IPS DF 6.9 (cell line): ENCODE results near the gene ASXL1.

Experiments
- DNase-seq: peaks from one replicate; pipeline ENCODE4 v3.0.0-alpha.2; 2013; ENCODE audit warnings: low read depth, low spot score
- H3K27ac ChIP-seq: one replicate; pipeline ENCODE4 v1.5.1; 2013; ENCODE audit warnings: low read length, control low read depth
- H3K27me3 ChIP-seq: 2 replicates; pipeline ENCODE4 v1.6.1; 2013; ENCODE audit warnings: mild to moderate bottlenecking, low read length; ENCODE audit not compliant: control insufficient read depth, insufficient read depth
- H3K36me3 ChIP-seq: 2 replicates; pipeline ENCODE4 v1.6.1; 2013; ENCODE audit warnings: low read length; ENCODE audit not compliant: control insufficient read depth, insufficient read depth
- H3K4me1 ChIP-seq: 2 replicates; pipeline ENCODE4 v1.6.1; 2013; ENCODE audit warnings: low read length; ENCODE audit not compliant: control insufficient read depth, insufficient read depth
- H3K4me3 ChIP-seq: 2 replicates; pipeline ENCODE4 v1.5.1; 2013; ENCODE audit warnings: mild to moderate bottlenecking, low read length
- H3K9me3 ChIP-seq: 2 replicates; pipeline ENCODE4 v1.6.1; 2013; ENCODE audit warnings: low read length, inconsistent platforms; ENCODE audit not compliant: control insufficient read depth, insufficient read depth
- WGBS: extraction: QIAGEN DNeasy Blood & Tissue Kit; methylation state at CpG from one replicate; pipeline ENCODE4 v1.1.7; 2013; ENCODE audit warnings: mixed read lengths, missing lambda C conversion rate; ENCODE audit not compliant: insufficient read length, insufficient coverage; 5-methylcytosine and 5-hydroxymethylcytosine counted together

The ASXL1 gene

DNA sequence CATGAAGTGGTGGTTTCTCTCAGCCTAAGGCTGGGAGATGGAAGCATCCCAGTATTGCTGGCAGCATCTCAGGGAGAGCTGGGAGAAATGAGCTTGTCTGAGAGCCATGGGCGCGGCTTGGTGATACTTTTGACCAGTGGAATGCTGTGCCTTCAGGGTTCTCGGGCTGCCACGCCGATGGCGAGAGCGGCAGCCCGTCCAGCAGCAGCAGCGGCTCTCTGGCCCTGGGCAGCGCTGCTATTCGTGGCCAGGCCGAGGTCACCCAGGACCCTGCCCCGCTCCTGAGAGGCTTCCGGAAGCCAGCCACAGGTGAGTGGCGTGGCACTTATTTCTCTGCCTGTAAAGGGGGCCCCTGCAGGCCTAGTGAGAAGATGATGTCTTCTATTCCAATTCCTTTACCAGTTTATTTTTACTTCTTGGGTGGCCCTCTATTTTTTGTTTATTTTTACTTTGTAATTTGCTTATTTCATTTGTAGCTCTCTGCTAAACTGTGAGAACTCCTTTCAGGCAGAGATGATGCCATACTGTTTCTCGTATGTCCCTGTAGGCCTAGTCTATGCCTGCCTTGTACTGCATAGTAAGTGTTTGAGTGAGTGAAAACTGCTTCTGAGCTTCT lies 71.7 kb downstream of the ASXL1 start:
- peaks cover 6% of the 10 kb centered on the region; the same call in 1 of the 2 replicates for H3K36me3 ChIP-seq
- no peak overlapping the region for H3K4me3 ChIP-seq
- no peak overlapping the region for H3K27ac ChIP-seq
- no peaks in the 10 kb centered on the region for H3K4me1 ChIP-seq
- H3K9me3 ChIP-seq = no peaks in the 10 kb centered on the region
- WGBS = no CpG with 5 or more reads among the region's 16 CpGs
- no peak for DNase-seq
- H3K27me3 ChIP-seq = no peaks in the 10 kb centered on the region

GRCh38 chr20:32431457-32431856 lies 73.3 kb downstream of the ASXL1 start:
- no peak overlapping the region for H3K27ac ChIP-seq
- H3K4me3 ChIP-seq = no peak overlapping the region
- no peaks in the 10 kb centered on the region for H3K4me1 ChIP-seq
- no peak for DNase-seq
- whole genome bisulfite sequencing = no CpG with 5 or more reads among the region's 12 CpGs
- no peaks in the 10 kb centered on the region for H3K27me3 ChIP-seq
- no peaks in the 10 kb centered on the region for H3K9me3 ChIP-seq
- peaks cover 9% of the 10 kb centered on the region; the same call in 1 of the 2 replicates for H3K36me3 ChIP-seq

DNA sequence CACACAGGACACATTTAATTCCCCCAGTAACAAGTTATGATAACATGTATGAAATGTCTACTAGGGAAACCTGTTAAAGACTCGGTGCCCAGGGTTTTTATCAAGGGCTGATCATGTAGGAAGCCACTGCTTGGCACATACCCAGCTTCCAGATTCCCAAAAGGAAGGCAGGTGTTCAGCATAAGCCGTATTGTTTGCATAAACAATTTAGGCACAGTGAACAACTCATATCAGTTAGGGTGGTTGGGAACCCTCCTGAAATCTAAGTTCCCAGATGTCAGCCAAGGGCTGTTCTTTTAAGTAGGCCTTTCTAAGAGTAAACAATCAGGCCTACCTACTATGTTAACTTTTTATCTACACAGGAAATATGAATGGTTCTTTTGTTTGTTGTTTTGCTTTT lies 74.1 kb downstream of the ASXL1 start:
- H3K27me3 ChIP-seq = no peaks in the 10 kb centered on the region
- no peaks in the 10 kb centered on the region for H3K4me1 ChIP-seq
- no peak overlapping the region for H3K27ac ChIP-seq
- no peak overlapping the region for H3K4me3 ChIP-seq
- no peak for DNase-seq
- no CpG with 5 or more reads among the region's 2 CpGs for WGBS
- no peaks in the 10 kb centered on the region for H3K9me3 ChIP-seq
- peaks cover 9% of the 10 kb centered on the region; the same call in 1 of the 2 replicates for H3K36me3 ChIP-seq

GRCh38 chr20:32433311-32434021 lies 75.3 kb downstream of the ASXL1 start:
- Histone ChIP-seq H3K9me3 (no peaks in the 10 kb centered on the region), H3K27ac (no peak overlapping the region), H3K4me3 (no peak overlapping the region), H3K36me3 (peaks cover 9% of the 10 kb centered on the region; the same call in 1 of the 2 replicates), H3K27me3 (no peaks in the 10 kb centered on the region), H3K4me1 (no peaks in the 10 kb centered on the region)
- no CpG with 5 or more reads among the region's 20 CpGs for WGBS
- DNase-seq = no peak

DNA sequence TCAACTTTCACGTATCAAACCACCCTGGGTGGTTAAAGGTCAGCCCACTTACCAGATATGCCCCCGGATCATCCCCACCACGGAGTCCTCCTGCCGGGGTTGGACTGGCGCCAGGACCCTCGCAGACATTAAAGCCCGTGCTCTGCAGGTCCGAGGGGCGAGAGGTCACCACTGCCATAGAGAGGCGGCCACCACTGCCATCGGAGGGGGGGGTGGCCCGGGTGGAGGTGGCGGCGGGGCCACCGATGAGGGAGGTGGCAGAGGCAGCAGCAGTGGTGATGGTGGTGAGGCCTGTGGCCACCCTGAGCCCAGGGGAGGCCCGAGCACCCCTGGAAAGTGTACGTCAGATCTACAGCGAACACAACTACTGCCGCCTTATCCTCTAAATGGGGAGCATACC lies 76.3 kb downstream of the ASXL1 start:
- no peaks in the 10 kb centered on the region for H3K4me1 ChIP-seq

DNA sequence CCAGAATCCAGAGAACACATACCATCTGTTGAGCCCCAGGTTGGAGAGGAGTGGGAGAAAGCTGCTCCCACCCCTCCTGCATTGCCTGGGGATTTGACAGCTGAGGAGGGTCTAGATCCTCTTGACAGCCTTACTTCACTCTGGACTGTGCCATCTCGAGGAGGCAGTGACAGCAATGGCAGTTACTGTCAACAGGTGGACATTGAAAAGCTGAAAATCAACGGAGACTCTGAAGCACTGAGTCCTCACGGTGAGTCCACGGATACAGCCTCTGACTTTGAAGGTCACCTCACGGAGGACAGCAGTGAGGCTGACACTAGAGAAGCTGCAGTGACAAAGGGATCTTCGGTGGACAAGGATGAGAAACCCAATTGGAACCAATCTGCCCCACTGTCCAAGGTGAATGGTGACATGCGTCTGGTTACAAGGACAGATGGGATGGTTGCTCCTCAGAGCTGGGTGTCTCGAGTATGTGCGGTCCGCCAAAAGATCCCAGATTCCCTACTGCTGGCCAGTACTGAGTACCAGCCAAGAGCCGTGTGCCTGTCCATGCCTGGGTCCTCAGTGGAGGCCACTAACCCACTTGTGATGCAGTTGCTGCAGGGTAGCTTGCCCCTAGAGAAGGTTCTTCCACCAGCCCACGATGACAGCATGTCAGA lies 77.4 kb downstream of the ASXL1 start:
- Histone ChIP-seq H3K27ac (no peak overlapping the region), H3K9me3 (no peaks in the 10 kb centered on the region), H3K4me3 (no peak overlapping the region), H3K4me1 (no peaks in the 10 kb centered on the region), H3K27me3 (no peaks in the 10 kb centered on the region), H3K36me3 (peaks cover 9% of the 10 kb centered on the region; the same call in 1 of the 2 replicates)
- WGBS = no CpG with 5 or more reads among the region's 12 CpGs
- DNase-seq = no peak

More for the DNA sequence above, 76.3 kb downstream of the ASXL1 start:
- WGBS = no CpG with 5 or more reads among the region's 19 CpGs
- Histone ChIP-seq H3K27ac (no peak overlapping the region), H3K36me3 (peaks cover 9% of the 10 kb centered on the region; the same call in 1 of the 2 replicates), H3K9me3 (no peaks in the 10 kb centered on the region), H3K27me3 (no peaks in the 10 kb centered on the region), H3K4me3 (no peak overlapping the region)
- DNase-seq = no peak

DNA sequence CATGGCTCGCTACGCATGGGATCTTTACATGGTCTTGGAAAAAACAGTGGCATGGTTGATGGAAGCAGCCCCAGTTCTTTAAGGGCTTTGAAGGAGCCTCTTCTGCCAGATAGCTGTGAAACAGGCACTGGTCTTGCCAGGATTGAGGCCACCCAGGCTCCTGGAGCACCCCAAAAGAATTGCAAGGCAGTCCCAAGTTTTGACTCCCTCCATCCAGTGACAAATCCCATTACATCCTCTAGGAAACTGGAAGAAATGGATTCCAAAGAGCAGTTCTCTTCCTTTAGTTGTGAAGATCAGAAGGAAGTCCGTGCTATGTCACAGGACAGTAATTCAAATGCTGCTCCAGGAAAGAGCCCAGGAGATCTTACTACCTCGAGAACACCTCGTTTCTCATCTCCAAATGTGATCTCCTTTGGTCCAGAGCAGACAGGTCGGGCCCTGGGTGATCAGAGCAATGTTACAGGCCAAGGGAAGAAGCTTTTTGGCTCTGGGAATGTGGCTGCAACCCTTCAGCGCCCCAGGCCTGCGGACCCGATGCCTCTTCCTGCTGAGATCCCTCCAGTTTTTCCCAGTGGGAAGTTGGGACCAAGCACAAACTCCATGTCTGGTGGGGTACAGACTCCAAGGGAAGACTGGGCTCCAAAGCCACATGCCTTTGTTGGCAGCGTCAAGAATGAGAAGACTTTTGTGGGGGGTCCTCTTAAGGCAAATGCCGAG lies 78.2 kb downstream of the ASXL1 start:
- DNase-seq = no peak
- peaks cover 9% of the 10 kb centered on the region; the same call in 1 of the 2 replicates for H3K36me3 ChIP-seq
- no peaks in the 10 kb centered on the region for H3K4me1 ChIP-seq
- H3K27me3 ChIP-seq = no peaks in the 10 kb centered on the region
- WGBS = no CpG with 5 or more reads among the region's 11 CpGs
- H3K27ac ChIP-seq = no peak overlapping the region
- no peaks in the 10 kb centered on the region for H3K9me3 ChIP-seq
- no peak overlapping the region for H3K4me3 ChIP-seq

- Histone ChIP-seq H3K4me3 (no peak overlapping the region), H3K27ac (no peak overlapping the region), H3K27me3 (no peaks in the 10 kb centered on the region), H3K36me3 (peaks cover 9% of the 10 kb centered on the region; the same call in 1 of the 2 replicates), H3K9me3 (no peaks in the 10 kb centered on the region), H3K4me1 (no peaks in the 10 kb centered on the region)
- WGBS = no CpG with 5 or more reads among the region's 7 CpGs
- DNase-seq = no peak
Measured at GRCh38 chr20:32436968-32437367, 78.8 kb downstream of the ASXL1 start.

DNA sequence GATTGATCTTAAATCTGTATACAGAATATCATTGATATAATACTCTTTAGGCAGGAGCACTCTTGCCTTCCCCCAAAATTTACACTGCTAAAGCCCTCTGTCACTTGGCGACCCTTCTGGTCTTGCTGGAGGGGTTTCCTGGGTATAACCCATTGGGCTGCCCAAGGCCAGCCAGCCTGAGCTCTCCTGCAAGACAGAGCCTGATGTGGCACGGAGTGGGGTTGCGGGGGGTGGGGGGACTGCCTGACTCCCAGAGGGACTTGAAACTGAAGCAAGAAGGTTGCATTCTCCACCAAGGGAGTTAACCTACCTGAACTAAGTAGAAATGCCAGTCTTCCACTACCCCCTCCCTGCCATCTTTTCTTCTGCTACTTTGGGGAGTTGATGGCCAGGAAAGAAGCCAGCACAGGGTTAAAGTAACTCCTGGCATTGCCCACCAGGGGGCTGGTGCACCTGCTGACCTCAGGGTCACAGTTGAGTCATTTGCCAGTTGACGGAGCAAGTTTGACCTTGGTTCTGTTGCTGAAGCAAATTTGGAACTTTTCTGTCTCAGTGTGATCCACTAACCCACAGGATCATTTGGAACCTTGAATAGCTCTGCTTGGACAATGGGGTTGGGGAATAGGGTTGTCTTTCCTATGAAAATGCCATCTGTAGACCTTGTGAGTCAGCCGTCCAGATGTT lies 79.4 kb downstream of the ASXL1 start:
- Histone ChIP-seq H3K9me3 (no peaks in the 10 kb centered on the region), H3K27me3 (no peaks in the 10 kb centered on the region), H3K27ac (no peak overlapping the region), H3K4me1 (no peaks in the 10 kb centered on the region), H3K4me3 (no peak overlapping the region), H3K36me3 (peaks cover 9% of the 10 kb centered on the region; the same call in 1 of the 2 replicates)
- DNase-seq = no peak
- WGBS = no CpG with 5 or more reads among the region's 5 CpGs
